Immature natural killer cell (primary cell): ENCODE measurements around the gene KRTAP22-1. TPM values are rescaled to one million over a fixed set of nuclear protein-coding genes. Genes with fewer than 3 reads are reported as not detected.

Experiments used
- DNase-seq, 3 donors: peaks; one replicate each; pipeline ENCODE4 v3.0.0; 2022; ENCODE audit warnings: mixed read lengths in 1 of 3
- H3K27ac Mint-ChIP-seq, 6 donors: one replicate each; pipeline ENCODE4 v1.8.0; 2020; ENCODE audit warnings: mixed read lengths in 6 of 6, mild to moderate bottlenecking in 5 of 6, inconsistent platforms in 4 of 6, moderate library complexity in 3 of 6
- H3K27me3 Mint-ChIP-seq, 3 donors: one replicate each; pipeline ENCODE4 v1.8.0; 2020 to 2021; ENCODE audit warnings: low read depth in 3 of 3, mild to moderate bottlenecking in 3 of 3, mixed read lengths in 3 of 3, moderate library complexity in 3 of 3, inconsistent platforms in 1 of 3
- H3K36me3 Mint-ChIP-seq, 3 donors: one replicate each; pipeline ENCODE4 v1.8.0; 2020; ENCODE audit warnings: mixed read lengths in 3 of 3, inconsistent platforms in 2 of 3, mild to moderate bottlenecking in 2 of 3
- H3K4me1 Mint-ChIP-seq, 2 donors: one replicate each; pipeline ENCODE4 v1.8.0; 2020; ENCODE audit warnings: inconsistent platforms in 2 of 2, mild to moderate bottlenecking in 2 of 2, mixed read lengths in 2 of 2, moderate library complexity in 1 of 2
- H3K4me3 Mint-ChIP-seq, 5 donors: one replicate each; pipeline ENCODE4 v1.8.0; 2020; ENCODE audit warnings: mild to moderate bottlenecking in 5 of 5, mixed read lengths in 5 of 5, inconsistent platforms in 3 of 5, moderate library complexity in 3 of 5
- H3K9me3 Mint-ChIP-seq, 6 donors: one replicate each; pipeline ENCODE4 v1.8.0; 2020; ENCODE audit warnings: mild to moderate bottlenecking in 6 of 6, mixed read lengths in 6 of 6, inconsistent platforms in 4 of 6, moderate library complexity in 3 of 6
- polyA plus RNA-seq, 3 donors: library from polyadenylated mRNA; unstranded; fragments of 300-500 nt; fragmentation: Illumina TruSeq; gene quantifications; one replicate each; pipeline ENCODE4 v1.2.3, GENCODE V29; 2021

The KRTAP22-1 gene
- polyA plus RNA-seq, 3 donors from 2014 or later: not detected

- Mint-ChIP-seq H3K9me3 (peaks cover 10 to 53% (median 17%) of the 10 kb centered on the region in 6 donors), H3K36me3 (peaks cover 0 to 4% (median 3%) of the 10 kb centered on the region in 3 donors), H3K27ac (no peak within 1 kb of the TSS)
Measured at GRCh38 chr21:30598802-30599201, 2.1 kb upstream of the KRTAP22-1 start, which contains the start of gene KRTAP6-2. Gene KRTAP6-2, minus strand, starts transcription at chr21:30598902. Its CDS starts 28 bp downstream, at chr21:30598874.

GRCh38 chr21:30605968-30606367 lies 5.1 kb downstream of the KRTAP22-1 start:
- Mint-ChIP-seq H3K27ac (no peak overlapping the region), H3K27me3 (peaks cover 0 to 3% (median 1%) of the 10 kb centered on the region in 3 donors), H3K4me1 (no peaks in the 10 kb centered on the region), H3K36me3 (peaks cover 0 to 3% (median 0%) of the 10 kb centered on the region in 3 donors), H3K4me3 (no peak overlapping the region), H3K9me3 (peaks cover 11 to 60% (median 24%) of the 10 kb centered on the region in 6 donors)
- DNase-seq: no peak

More at GRCh38 chr21:30598802-30599201, 2.1 kb upstream of the KRTAP22-1 start, which contains the start of gene KRTAP6-2:
- Mint-ChIP-seq H3K4me1 (no peaks in the 10 kb centered on the region), H3K27me3 (no peaks in the 10 kb centered on the region), H3K4me3 (no peak within 1 kb of the TSS)
- DNase-seq: no peak

- Mint-ChIP-seq H3K27ac (no peak overlapping the region), H3K4me3 (no peak overlapping the region), H3K36me3 (no peaks in the 10 kb centered on the region), H3K27me3 (peaks cover 0 to 1% (median 0%) of the 10 kb centered on the region in 3 donors), H3K9me3 (peaks cover 6 to 26% (median 16%) of the 10 kb centered on the region in 6 donors), H3K4me1 (no peaks in the 10 kb centered on the region)
- DNase-seq: no peak
Measured at GRCh38 chr21:30612132-30612531, 11.2 kb downstream of the KRTAP22-1 start.

DNA sequence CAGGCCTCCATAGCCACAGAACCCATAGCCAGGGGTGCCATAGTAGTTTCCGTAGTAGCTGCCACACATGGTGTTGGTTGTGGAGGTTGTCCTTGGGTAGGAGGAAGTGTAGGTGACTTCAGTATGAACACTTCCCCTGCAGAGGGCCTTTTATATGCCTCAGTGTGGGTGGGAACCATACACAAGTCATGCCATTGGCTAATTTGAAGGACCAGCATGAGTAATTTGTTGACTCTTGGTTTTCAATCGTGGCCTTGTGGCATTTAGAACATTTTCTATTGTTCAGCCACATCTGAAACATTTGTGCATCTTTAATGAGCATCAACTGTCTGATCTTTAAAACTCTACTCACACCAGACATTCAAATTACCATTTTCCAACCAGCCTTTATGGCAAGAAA lies 12.9 kb downstream of the KRTAP22-1 start, which contains the start of gene KRTAP6-1:
KRTAP6-1 (minus strand) TSS at position 95 of the 400 bp plus-strand sequence; CDS start at position 69, 26 bp downstream.
- DNase-seq: no peak
- Mint-ChIP-seq H3K9me3 (peaks cover 4 to 17% (median 8%) of the 10 kb centered on the region in 6 donors), H3K27me3 (no peaks in the 10 kb centered on the region), H3K4me1 (no peaks in the 10 kb centered on the region), H3K27ac (no peak within 1 kb of the TSS), H3K36me3 (no peaks in the 10 kb centered on the region), H3K4me3 (no peak within 1 kb of the TSS)

- H3K36me3 Mint-ChIP-seq: no peaks in the 10 kb centered on the region
- no peaks in the 10 kb centered on the region for H3K4me1 Mint-ChIP-seq
- DNase-seq: no peak
- no peak overlapping the region for H3K4me3 Mint-ChIP-seq
- H3K27ac Mint-ChIP-seq: no peak overlapping the region
- peaks cover 4 to 17% (median 6%) of the 10 kb centered on the region in 6 donors for H3K9me3 Mint-ChIP-seq
- no peaks in the 10 kb centered on the region for H3K27me3 Mint-ChIP-seq
Measured at GRCh38 chr21:30615199-30615598, 14.3 kb downstream of the KRTAP22-1 start.

DNA sequence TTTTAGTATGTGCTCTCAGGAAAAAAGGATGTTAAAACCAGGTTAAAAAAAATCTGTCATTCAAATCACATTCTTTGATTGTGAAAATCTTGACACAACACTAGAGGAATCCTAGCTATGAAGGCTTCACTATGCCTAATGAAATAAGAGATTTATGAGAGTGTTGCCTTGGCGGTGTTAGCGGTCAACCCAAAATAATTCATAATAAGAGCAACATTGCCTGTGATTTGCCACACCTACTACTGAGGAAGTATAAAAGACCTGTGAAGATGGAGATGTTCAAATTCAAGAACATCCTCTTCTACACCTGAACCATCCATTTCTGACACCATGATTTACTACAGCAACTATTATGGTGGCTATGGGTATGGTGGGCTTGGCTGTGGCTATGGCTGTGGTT lies 15.2 kb downstream of the KRTAP22-1 start, which contains the start of gene KRTAP20-1:
KRTAP20-1 (plus strand) TSS at position 301 of the 400 bp plus-strand sequence; CDS start at position 331, 30 bp downstream.
- H3K27me3 Mint-ChIP-seq: no peaks in the 10 kb centered on the region
- H3K9me3 Mint-ChIP-seq: peaks cover under 1 to 13% (median 5%) of the 10 kb centered on the region in 6 donors
- no peak within 1 kb of the TSS for H3K27ac Mint-ChIP-seq
- no peak within 1 kb of the TSS for H3K4me3 Mint-ChIP-seq
- no peaks in the 10 kb centered on the region for H3K36me3 Mint-ChIP-seq
- H3K4me1 Mint-ChIP-seq: no peaks in the 10 kb centered on the region
- no peak for DNase-seq

- Mint-ChIP-seq H3K4me3 (no peak overlapping the region), H3K27ac (no peak overlapping the region), H3K4me1 (no peaks in the 10 kb centered on the region), H3K36me3 (no peaks in the 10 kb centered on the region), H3K27me3 (no peaks in the 10 kb centered on the region), H3K9me3 (peaks cover 7 to 23% (median 14%) of the 10 kb centered on the region in 6 donors)
- no peak for DNase-seq
Measured at GRCh38 chr21:30620080-30620479, 19.2 kb downstream of the KRTAP22-1 start.

GRCh38 chr21:30620522-30620921 lies 19.6 kb downstream of the KRTAP22-1 start, which contains the start of gene KRTAP20-4:
Gene KRTAP20-4, plus strand, starts transcription at chr21:30620627.
- Mint-ChIP-seq H3K4me1 (no peaks in the 10 kb centered on the region), H3K27ac (no peak within 1 kb of the TSS), H3K36me3 (no peaks in the 10 kb centered on the region), H3K4me3 (no peak within 1 kb of the TSS), H3K9me3 (peaks cover 7 to 24% (median 13%) of the 10 kb centered on the region in 6 donors), H3K27me3 (no peaks in the 10 kb centered on the region)
- DNase-seq: no peak

DNA sequence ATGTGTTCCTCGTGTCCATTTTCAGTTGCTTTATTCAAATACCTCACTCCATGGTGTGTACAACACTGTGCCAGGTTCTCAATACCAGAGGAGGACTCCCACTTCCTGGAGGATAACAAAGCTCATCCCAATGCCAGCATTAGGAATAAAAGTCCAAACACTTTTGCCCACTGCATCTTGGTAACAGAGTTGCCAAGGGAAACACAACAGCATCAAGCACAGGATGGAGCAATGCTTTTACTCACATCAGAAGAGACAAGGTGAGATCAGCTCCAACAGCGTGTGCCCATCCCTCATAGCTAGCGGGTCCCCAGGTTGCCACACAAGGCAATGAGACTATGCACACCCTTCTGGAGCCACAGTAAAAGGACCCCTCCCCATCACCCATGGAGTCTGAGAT lies 22.5 kb downstream of the KRTAP22-1 start:
- Mint-ChIP-seq H3K4me3 (no peak overlapping the region), H3K27ac (no peak overlapping the region), H3K36me3 (peaks cover 0 to 3% (median 0%) of the 10 kb centered on the region in 3 donors), H3K9me3 (peaks cover 7 to 28% (median 18%) of the 10 kb centered on the region in 6 donors), H3K4me1 (no peaks in the 10 kb centered on the region), H3K27me3 (no peaks in the 10 kb centered on the region)
- DNase-seq: no peak

- Mint-ChIP-seq H3K9me3 (peaks cover 7 to 30% (median 19%) of the 10 kb centered on the region in 6 donors), H3K4me3 (no peak overlapping the region), H3K27me3 (no peaks in the 10 kb centered on the region), H3K4me1 (no peaks in the 10 kb centered on the region), H3K36me3 (peaks cover 0 to 3% (median 0%) of the 10 kb centered on the region in 3 donors), H3K27ac (no peak overlapping the region)
- no peak for DNase-seq
Measured at GRCh38 chr21:30625449-30626165, 24.7 kb downstream of the KRTAP22-1 start.

DNA sequence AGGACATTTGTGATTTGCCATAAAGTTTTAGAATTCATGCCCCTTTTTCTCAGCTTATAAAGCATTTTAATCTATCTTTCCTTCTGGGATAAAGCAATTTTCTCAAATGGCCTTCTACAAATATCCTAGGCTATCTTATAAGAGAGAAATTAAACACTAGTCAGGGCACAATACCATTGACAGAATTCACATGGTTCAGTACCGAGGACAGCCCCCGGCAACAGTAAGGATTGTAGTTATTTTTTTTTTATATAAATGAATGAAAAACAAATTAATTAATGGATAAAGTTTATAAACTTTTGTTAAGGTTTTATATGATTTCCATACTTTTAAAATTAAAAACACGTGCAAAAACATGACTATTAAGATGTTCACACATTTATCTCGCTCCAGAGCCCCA lies 27.2 kb downstream of the KRTAP22-1 start:
- Mint-ChIP-seq H3K4me1 (no peaks in the 10 kb centered on the region), H3K27me3 (no peaks in the 10 kb centered on the region), H3K27ac (no peak overlapping the region)

DNA sequence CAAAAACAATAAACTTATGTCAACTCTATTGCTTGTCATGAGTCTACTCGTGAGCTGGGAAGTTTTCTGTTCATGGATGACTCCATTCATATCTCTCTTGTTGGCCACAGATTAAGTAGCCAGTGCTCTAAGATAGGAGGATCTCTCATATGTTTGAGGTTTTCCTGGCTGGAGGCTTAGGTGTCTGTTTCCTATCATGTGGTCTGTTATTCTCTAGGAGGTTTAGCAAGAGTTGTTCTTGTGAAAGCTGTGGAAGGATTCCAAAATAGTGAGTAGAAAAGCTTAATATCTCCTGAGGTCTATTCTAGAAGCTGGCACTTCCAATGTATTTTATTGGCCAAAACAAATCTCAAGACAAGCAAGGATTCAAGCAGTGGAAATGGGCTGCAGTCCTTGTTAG lies 28.3 kb downstream of the KRTAP22-1 start:
- Mint-ChIP-seq H3K4me3 (no peak overlapping the region), H3K36me3 (peaks cover 0 to 3% (median 0%) of the 10 kb centered on the region in 3 donors)

More for the DNA sequence above, 27.2 kb downstream of the KRTAP22-1 start:
- no peak for DNase-seq
- peaks cover 0 to 3% (median 0%) of the 10 kb centered on the region in 3 donors for H3K36me3 Mint-ChIP-seq
- H3K4me3 Mint-ChIP-seq: no peak overlapping the region
- peaks cover 11 to 43% (median 29%) of the 10 kb centered on the region in 6 donors for H3K9me3 Mint-ChIP-seq

GRCh38 chr21:30634906-30635305 lies 34.0 kb downstream of the KRTAP22-1 start, which contains the start of gene KRTAP20-2:
Gene KRTAP20-2, plus strand, starts transcription at chr21:30635206. Its CDS starts 58 bp downstream, at chr21:30635264.
- Mint-ChIP-seq H3K27me3 (peaks cover 0 to 2% (median 0%) of the 10 kb centered on the region in 3 donors), H3K36me3 (no peaks in the 10 kb centered on the region), H3K9me3 (peaks cover 10 to 38% (median 15%) of the 10 kb centered on the region in 6 donors), H3K4me3 (no peak within 1 kb of the TSS), H3K27ac (no peak within 1 kb of the TSS), H3K4me1 (no peaks in the 10 kb centered on the region)
- no peak for DNase-seq

More for the DNA sequence above, 28.3 kb downstream of the KRTAP22-1 start:
- Mint-ChIP-seq H3K9me3 (peaks cover 4 to 42% (median 27%) of the 10 kb centered on the region in 6 donors), H3K27ac (no peak overlapping the region), H3K4me1 (no peaks in the 10 kb centered on the region), H3K27me3 (no peaks in the 10 kb centered on the region)
- no peak for DNase-seq

DNA sequence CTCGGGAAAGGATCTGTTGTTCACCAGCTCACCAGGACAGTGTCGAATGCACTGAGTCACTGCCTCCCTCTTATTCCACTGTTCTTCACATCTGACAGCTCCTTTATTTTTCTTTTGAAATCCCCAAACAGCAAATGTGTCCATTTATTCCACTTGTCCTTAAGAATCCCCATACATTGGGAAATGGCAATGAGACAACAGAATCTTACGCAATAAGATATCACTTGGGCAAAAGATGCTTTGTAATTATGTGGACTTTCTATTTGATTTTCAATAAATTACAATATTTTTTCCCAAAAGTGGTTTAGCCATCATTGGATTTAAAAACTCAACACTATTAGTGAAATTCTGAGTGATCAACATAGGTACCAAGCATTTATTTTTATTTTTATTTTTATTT lies 37.8 kb downstream of the KRTAP22-1 start:
- H3K4me3 Mint-ChIP-seq: no peak overlapping the region
- no peak overlapping the region for H3K27ac Mint-ChIP-seq
- peaks cover 3 to 42% (median 16%) of the 10 kb centered on the region in 6 donors for H3K9me3 Mint-ChIP-seq
- no peak for DNase-seq
- no peaks in the 10 kb centered on the region for H3K4me1 Mint-ChIP-seq
- no peaks in the 10 kb centered on the region for H3K36me3 Mint-ChIP-seq
- peaks cover 0 to 4% (median 2%) of the 10 kb centered on the region in 3 donors for H3K27me3 Mint-ChIP-seq
